RKO (cell line): ENCODE measurements around the gene CD44.

Experiments
- DNase-seq: peaks from one replicate; pipeline ENCODE4 v3.0.0-alpha.2; 2016; ENCODE audit warnings: low spot score

CD44 gene

GRCh38 chr11:35237860-35238715 lies 99.1 kb downstream of the CD44 start:
- DNase-seq, result peak; percentile 64

GRCh38 chr11:35238882-35239281 lies 99.9 kb downstream of the CD44 start:
- no peak for DNase-seq

- DNase-seq, result no peak
Measured at GRCh38 chr11:35239471-35240075, 100.6 kb downstream of the CD44 start.

GRCh38 chr11:35241083-35241482 lies 102.1 kb downstream of the CD44 start:
- DNase-seq, result no peak

- DNase-seq, result no peak
Measured at GRCh38 chr11:35241531-35241930, 102.6 kb downstream of the CD44 start.

GRCh38 chr11:35242412-35243242 lies 103.7 kb downstream of the CD44 start:
- no peak for DNase-seq

GRCh38 chr11:35243774-35244173 lies 104.8 kb downstream of the CD44 start:
- DNase-seq, result no peak

GRCh38 chr11:35245056-35245455 lies 106.1 kb downstream of the CD44 start:
- DNase-seq, result no peak

GRCh38 chr11:35245786-35246185 lies 106.8 kb downstream of the CD44 start:
- no peak for DNase-seq

GRCh38 chr11:35246745-35247144 lies 107.8 kb downstream of the CD44 start:
- DNase-seq, result no peak

- no peak for DNase-seq
Measured at GRCh38 chr11:35247428-35247827, 108.5 kb downstream of the CD44 start.

- DNase-seq, result no peak
Measured at GRCh38 chr11:35247863-35248262, 108.9 kb downstream of the CD44 start.

- no peak for DNase-seq
Measured at GRCh38 chr11:35248558-35249323, 109.8 kb downstream of the CD44 start.

- no peak for DNase-seq
Measured at GRCh38 chr11:35250192-35250591, 111.2 kb downstream of the CD44 start.

GRCh38 chr11:35250621-35251020 lies 111.7 kb downstream of the CD44 start:
- DNase-seq, result no peak

- no peak for DNase-seq
Measured at GRCh38 chr11:35253237-35253636, 114.3 kb downstream of the CD44 start.

GRCh38 chr11:35255514-35255913 lies 116.5 kb downstream of the CD44 start:
- DNase-seq, result no peak

- DNase-seq, result no peak
Measured at GRCh38 chr11:35256296-35256695, 117.3 kb downstream of the CD44 start.

- DNase-seq, result no peak
Measured at GRCh38 chr11:35257281-35257680, 118.3 kb downstream of the CD44 start.

GRCh38 chr11:35259529-35259928 lies 120.6 kb downstream of the CD44 start:
- DNase-seq, result no peak

GRCh38 chr11:35260342-35260985 lies 121.5 kb downstream of the CD44 start:
- DNase-seq, result peak; percentile 33
